ENCODE data around the gene ITSN1.

The ITSN1 gene

GRCh38 chr21:33948951-33949444, 306.7 kb downstream of the ITSN1 start:
- DNase-seq (ENCODE audit: low spot score) = no peak
- no peak for TF ChIP-seq CTCF (IDR thresholded peaks at IDR 0.05; ENCODE audit: extremely low read depth, missing control alignments)

Data from GM20000 (cell line).